Lung (tissue), 12 donors: Measurements from ENCODE around the gene TRPC4AP. TPM values are rescaled to one million over a fixed set of nuclear protein-coding genes. Genes with fewer than 3 reads are reported as not detected.
"Not testable (repeated sequence)": the region's sequence is repeated elsewhere in the genome, so short reads cannot be mapped to it uniquely, and the experiment has no call there.

Experiments
- ATAC-seq: fragments of 200-7000 bp; cut with Tn5 transposase; one replicate; pipeline ENCODE4 v1.9.1; 2020; ENCODE audit warnings: moderate number of reproducible peaks; ENCODE audit not compliant: insufficient read depth, low FRiP score
- DNase-seq, 3 donors: peaks; one replicate each; pipeline ENCODE4 v3.0.0-alpha.2; 2013 to 2017
- H3K27ac ChIP-seq, 2 donors: one replicate each; pipeline ENCODE4 v1.5.1; 2013; ENCODE audit warnings: mild to moderate bottlenecking in 2 of 2, moderate library complexity in 2 of 2, control low read depth in 1 of 2, inconsistent platforms in 1 of 2, low read depth in 1 of 2, low read length in 1 of 2
- H3K27me3 ChIP-seq, 3 donors: one replicate each; pipeline ENCODE4 v1.5.1; 2013; ENCODE audit warnings: low read length in 2 of 3; ENCODE audit not compliant: control insufficient read depth in 3 of 3, insufficient read depth in 3 of 3
- H3K36me3 ChIP-seq, 4 donors: one replicate each; pipeline ENCODE4 v1.5.1; 2013; ENCODE audit warnings: low read length in 4 of 4, mild to moderate bottlenecking in 1 of 4, moderate library complexity in 1 of 4; ENCODE audit not compliant: control insufficient read depth in 4 of 4, insufficient read depth in 4 of 4
- H3K4me1 ChIP-seq, 5 donors: one replicate each; pipeline ENCODE4 v1.5.1; 2013; ENCODE audit warnings: low read length in 5 of 5, mild to moderate bottlenecking in 2 of 5, moderate library complexity in 1 of 5; ENCODE audit not compliant: control insufficient read depth in 5 of 5, insufficient read depth in 5 of 5
- H3K4me3 ChIP-seq: one replicate; pipeline ENCODE4 v1.5.1; 2013; ENCODE audit warnings: mild to moderate bottlenecking, control low read depth, moderate library complexity
- H3K9ac ChIP-seq, 2 donors: one replicate each; pipeline ENCODE4 v1.5.1; 2013; ENCODE audit warnings: low read length in 2 of 2, control low read depth in 1 of 2; ENCODE audit not compliant: insufficient read depth in 1 of 2
- H3K9me3 ChIP-seq, 4 donors: one replicate each; pipeline ENCODE4 v1.5.1; 2013; ENCODE audit warnings: low read length in 3 of 4, mild to moderate bottlenecking in 1 of 4, moderate library complexity in 1 of 4; ENCODE audit not compliant: control insufficient read depth in 4 of 4, insufficient read depth in 3 of 4
- CTCF ChIP-seq: IDR thresholded peaks from 2 replicates; pipeline ENCODE4 v1.5.1; 2012; ENCODE audit warnings: mild to moderate bottlenecking; ENCODE audit errors: control extremely low read depth, extremely low read depth
- WGBS, 2 donors: extraction: QIAGEN DNeasy Blood & Tissue Kit; methylation state at CpG; one replicate each; pipeline ENCODE4 v1.1.7; 2013; 5-methylcytosine and 5-hydroxymethylcytosine counted together
- polyA plus RNA-seq, 2 donors: library from polyadenylated mRNA; stranded (reverse); fragments of 200-250 nt; gene quantifications; one replicate each; pipeline ENCODE4 v1.2.1, GENCODE V29; 2013
- total RNA-seq, 2 donors: library from RNA; depleted of rRNA in 1 of 2; stranded (reverse); fragments of >200 nt in 1 of 2; gene quantifications; one replicate each; pipeline ENCODE4 v1.2.1, GENCODE V29; 2014 to 2021
- donor health status: control.
- donor health status: control.
- donor health status: Bipolar disorder and iron deficiency.
- donor health status: healthy.
- donor health status: DM: yes; HTN: yes; CAD: no.

TRPC4AP gene
- total and polyA plus RNA-seq, 4 donors: 37.6 to 62.5 (median 50.2) TPM

DNA sequence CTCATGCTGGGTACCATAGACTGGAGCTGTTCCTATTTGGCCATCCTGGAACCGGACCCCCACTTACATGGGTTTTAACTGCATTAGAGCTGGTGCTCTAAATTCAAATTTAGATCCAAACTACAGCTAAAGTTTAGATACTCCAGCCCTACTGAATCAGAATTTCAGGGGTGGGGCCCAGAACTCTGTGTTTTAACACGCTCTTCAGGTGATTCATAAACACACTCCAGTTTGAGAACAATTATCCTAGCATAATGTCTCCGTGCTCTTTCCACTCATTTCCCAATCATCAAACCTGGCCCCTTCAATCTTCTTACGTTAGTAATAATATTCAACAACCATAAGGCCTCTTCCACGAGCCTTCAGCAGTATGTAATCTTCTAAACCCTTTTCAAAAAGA is 15.3 kb downstream of the TRPC4AP start:
- H3K9ac ChIP-seq: no peak overlapping the region
- H3K27ac ChIP-seq: no peak overlapping the region
- 88 to 93% methylated on average over 5 of the region's 5 CpGs for WGBS, 2 donors
- peaks cover 10 to 17% (median 15%) of the 10 kb centered on the region in 4 donors for H3K36me3 ChIP-seq
- H3K9me3 ChIP-seq: no peaks in the 10 kb centered on the region
- no peak overlapping the region for H3K4me3 ChIP-seq
- DNase-seq (no peak), ATAC-seq (peak; percentile 6)
- H3K27me3 ChIP-seq: no peaks in the 10 kb centered on the region
- TF ChIP-seq CTCF: no peak
- H3K4me1 ChIP-seq: no peaks in the 10 kb centered on the region

DNA sequence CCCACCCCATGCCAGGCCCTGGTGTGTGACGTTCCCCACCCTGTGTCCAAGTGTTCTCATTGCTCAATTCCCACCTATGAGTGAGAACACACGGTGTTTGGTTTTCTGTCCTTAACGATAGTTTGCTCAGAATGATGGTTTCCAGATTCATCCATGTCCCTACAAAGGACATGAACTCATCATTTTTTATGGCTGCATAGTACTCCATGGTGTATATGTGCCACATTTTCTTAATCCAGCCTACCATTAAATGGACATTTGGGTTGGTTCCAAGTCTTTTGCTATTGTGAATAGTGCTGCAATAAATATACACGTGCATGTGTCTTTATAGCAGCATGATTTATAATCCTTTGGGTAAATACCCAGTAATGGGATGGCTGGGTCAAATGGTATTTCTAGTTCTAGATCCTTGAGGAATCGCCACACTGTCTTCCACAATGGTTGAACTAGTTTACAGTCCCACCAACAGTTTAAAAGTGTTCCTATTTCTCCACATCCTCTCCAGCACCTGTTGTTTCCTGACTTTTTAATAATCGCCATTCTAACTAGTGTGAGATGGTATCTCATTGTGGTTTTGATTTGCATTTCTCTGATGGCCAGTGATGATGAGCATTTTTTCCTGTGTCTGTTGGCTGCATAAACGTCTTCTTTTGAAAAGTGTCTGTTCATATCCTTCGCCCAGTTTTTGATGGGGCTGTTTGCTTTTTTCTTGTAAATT is 21.0 kb downstream of the TRPC4AP start:
- not testable (repeated sequence) for ATAC-seq, H3K36me3 ChIP-seq, H3K9ac ChIP-seq, H3K4me1 ChIP-seq, DNase-seq, H3K9me3 ChIP-seq, H3K27me3 ChIP-seq, H3K27ac ChIP-seq, H3K4me3 ChIP-seq
- WGBS, 2 donors: 88 to 89% methylated on average over 7 of the region's 8 CpGs

GRCh38 chr20:35066194-35066593 is 26.4 kb downstream of the TRPC4AP start:
- WGBS, 2 donors: 92 to 94% methylated on average over 6 of the region's 6 CpGs
- Histone ChIP-seq H3K36me3 (peaks cover 5 to 8% (median 7%) of the 10 kb centered on the region in 4 donors), H3K9ac (no peak overlapping the region), H3K4me3 (no peak overlapping the region), H3K9me3 (no peaks in the 10 kb centered on the region), H3K27me3 (no peaks in the 10 kb centered on the region), H3K4me1 (peaks cover 0 to 19% (median 3%) of the 10 kb centered on the region in 5 donors), H3K27ac (no peak overlapping the region)
- no peak for TF ChIP-seq CTCF
- DNase-seq (no peak), ATAC-seq (no peak)

- H3K36me3 ChIP-seq: peaks cover 5 to 8% (median 7%) of the 10 kb centered on the region in 4 donors
- no peak overlapping the region for H3K27ac ChIP-seq
- no peak overlapping the region for H3K4me3 ChIP-seq
- H3K9ac ChIP-seq: no peak overlapping the region
- no peaks in the 10 kb centered on the region for H3K9me3 ChIP-seq
- ATAC-seq (no peak), DNase-seq (no peak)
- H3K4me1 ChIP-seq: peaks cover 0 to 19% (median 3%) of the 10 kb centered on the region in 5 donors
- H3K27me3 ChIP-seq: no peaks in the 10 kb centered on the region
- TF ChIP-seq CTCF: no peak
Measured at GRCh38 chr20:35065181-35065580, 27.4 kb downstream of the TRPC4AP start.
